Measurements from ENCODE around the gene EP400. TPM values are rescaled to one million over a fixed set of nuclear protein-coding genes. Genes with fewer than 3 reads are reported as not detected.
A peak's percentile ranks its signal among the peaks of the same experiment; 100 is the strongest.

EP400 gene
- total and polyA plus RNA-seq, 2 of the 13 experiments (the other 11 are each of a cell fraction or from before 2014, with no cell fraction given), result 4.9 to 5.0 TPM

DNA sequence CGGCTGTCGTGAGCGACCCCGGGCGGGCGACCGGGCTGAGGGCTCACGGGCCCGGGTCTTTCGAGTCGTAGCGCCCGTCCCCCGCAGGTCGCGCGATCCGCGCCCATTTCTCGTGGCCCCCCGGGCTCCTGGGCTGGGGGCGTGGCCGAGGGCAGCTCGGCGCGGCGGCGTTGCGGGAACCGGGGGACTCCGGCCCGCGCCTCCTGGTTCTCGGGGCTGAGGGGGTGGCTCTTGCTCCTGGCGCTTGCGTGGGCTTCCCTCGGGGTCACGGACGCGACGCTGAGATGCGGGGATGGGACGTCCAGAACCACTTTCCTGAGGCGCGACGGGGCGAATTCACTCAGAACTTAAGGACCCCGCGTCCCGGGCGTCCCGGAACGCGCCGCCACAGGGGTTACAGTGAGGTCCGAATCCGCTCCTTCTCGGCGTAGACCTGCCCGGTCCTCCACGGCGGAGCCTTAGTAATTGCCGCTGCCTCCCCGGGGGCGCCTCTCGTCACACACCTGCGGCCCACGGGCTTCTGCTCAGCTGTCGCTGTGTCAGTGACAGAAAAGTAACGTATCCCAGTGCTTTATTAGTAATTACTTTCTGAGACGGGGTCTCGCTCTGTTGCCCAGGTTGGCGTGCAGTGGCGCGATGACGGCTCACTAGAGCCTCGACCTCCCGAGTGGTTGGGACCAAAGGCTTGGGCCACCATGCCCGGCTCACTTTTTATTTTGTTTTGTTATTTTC, 606 bp downstream of the EP400 start (continued):
- TF ChIP-seq ZNF468 (CRISPR knock-in tag; IDR thresholded peaks at IDR 0.05), result no peak
- TF ChIP-seq, protein P1, sequence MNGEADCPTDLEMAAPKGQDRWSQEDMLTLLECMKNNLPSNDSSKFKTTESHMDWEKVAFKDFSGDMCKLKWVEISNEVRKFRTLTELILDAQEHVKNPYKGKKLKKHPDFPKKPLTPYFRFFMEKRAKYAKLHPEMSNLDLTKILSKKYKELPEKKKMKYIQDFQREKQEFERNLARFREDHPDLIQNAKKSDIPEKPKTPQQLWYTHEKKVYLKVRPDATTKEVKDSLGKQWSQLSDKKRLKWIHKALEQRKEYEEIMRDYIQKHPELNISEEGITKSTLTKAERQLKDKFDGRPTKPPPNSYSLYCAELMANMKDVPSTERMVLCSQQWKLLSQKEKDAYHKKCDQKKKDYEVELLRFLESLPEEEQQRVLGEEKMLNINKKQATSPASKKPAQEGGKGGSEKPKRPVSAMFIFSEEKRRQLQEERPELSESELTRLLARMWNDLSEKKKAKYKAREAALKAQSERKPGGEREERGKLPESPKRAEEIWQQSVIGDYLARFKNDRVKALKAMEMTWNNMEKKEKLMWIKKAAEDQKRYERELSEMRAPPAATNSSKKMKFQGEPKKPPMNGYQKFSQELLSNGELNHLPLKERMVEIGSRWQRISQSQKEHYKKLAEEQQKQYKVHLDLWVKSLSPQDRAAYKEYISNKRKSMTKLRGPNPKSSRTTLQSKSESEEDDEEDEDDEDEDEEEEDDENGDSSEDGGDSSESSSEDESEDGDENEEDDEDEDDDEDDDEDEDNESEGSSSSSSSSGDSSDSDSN (CRISPR knock-in tag; IDR thresholded peaks at IDR 0.05), result peak; percentile 41
- 0 out of 2 replicates have a peak, but pooled peaks have one; percentile 14 for TF ChIP-seq ZNF777 (CRISPR knock-in tag; IDR thresholded peaks at IDR 0.05)
- peak; percentile 76; the same call in 1 of the 2 replicates for TF ChIP-seq ZSCAN20 (CRISPR knock-in tag; IDR thresholded peaks at IDR 0.05; ENCODE audit: borderline replicate concordance)
- TF ChIP-seq, protein P2, sequence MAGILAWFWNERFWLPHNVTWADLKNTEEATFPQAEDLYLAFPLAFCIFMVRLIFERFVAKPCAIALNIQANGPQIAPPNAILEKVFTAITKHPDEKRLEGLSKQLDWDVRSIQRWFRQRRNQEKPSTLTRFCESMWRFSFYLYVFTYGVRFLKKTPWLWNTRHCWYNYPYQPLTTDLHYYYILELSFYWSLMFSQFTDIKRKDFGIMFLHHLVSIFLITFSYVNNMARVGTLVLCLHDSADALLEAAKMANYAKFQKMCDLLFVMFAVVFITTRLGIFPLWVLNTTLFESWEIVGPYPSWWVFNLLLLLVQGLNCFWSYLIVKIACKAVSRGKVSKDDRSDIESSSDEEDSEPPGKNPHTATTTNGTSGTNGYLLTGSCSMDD (CRISPR knock-in tag; IDR thresholded peaks at IDR 0.05), result no peak
- no peak for TF ChIP-seq SRSF4 (IDR thresholded peaks at IDR 0.05; ENCODE audit: low read depth, low read length, poor library complexity, severe bottlenecking)
- TF ChIP-seq ZNF296 (CRISPR knock-in tag; conservative IDR thresholded peaks at IDR 0.05), result peak; percentile 56; the same call in 1 of the 2 replicates
- TF ChIP-seq, protein P3, sequence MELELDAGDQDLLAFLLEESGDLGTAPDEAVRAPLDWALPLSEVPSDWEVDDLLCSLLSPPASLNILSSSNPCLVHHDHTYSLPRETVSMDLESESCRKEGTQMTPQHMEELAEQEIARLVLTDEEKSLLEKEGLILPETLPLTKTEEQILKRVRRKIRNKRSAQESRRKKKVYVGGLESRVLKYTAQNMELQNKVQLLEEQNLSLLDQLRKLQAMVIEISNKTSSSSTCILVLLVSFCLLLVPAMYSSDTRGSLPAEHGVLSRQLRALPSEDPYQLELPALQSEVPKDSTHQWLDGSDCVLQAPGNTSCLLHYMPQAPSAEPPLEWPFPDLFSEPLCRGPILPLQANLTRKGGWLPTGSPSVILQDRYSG (CRISPR knock-in tag; IDR thresholded peaks at IDR 0.05), result peak; percentile 70; the same call in 1 of the 2 replicates
- peak; percentile 47 for TF ChIP-seq YEATS4 (CRISPR knock-in tag; IDR thresholded peaks at IDR 0.05; ENCODE audit: borderline replicate concordance)
- no peak for TF ChIP-seq ZIK1 (CRISPR knock-in tag; IDR thresholded peaks at IDR 0.05; ENCODE audit: borderline replicate concordance, low read depth)
- TF ChIP-seq, protein P4, sequence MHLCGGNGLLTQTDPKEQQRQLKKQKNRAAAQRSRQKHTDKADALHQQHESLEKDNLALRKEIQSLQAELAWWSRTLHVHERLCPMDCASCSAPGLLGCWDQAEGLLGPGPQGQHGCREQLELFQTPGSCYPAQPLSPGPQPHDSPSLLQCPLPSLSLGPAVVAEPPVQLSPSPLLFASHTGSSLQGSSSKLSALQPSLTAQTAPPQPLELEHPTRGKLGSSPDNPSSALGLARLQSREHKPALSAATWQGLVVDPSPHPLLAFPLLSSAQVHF (CRISPR knock-in tag; IDR thresholded peaks at IDR 0.05), result peak; percentile 5; the same call in 1 of the 2 replicates
- TF ChIP-seq RAD21 (CRISPR knock-in tag; IDR thresholded peaks at IDR 0.05), result no peak
- no peak for TF ChIP-seq SMAD9 (CRISPR knock-in tag; IDR thresholded peaks at IDR 0.05)
- TF ChIP-seq, protein P5, sequence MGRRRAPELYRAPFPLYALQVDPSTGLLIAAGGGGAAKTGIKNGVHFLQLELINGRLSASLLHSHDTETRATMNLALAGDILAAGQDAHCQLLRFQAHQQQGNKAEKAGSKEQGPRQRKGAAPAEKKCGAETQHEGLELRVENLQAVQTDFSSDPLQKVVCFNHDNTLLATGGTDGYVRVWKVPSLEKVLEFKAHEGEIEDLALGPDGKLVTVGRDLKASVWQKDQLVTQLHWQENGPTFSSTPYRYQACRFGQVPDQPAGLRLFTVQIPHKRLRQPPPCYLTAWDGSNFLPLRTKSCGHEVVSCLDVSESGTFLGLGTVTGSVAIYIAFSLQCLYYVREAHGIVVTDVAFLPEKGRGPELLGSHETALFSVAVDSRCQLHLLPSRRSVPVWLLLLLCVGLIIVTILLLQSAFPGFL (CRISPR knock-in tag; IDR thresholded peaks at IDR 0.05), result 0 out of 2 replicates have a peak, but pooled peaks have one; percentile 3
- TF ChIP-seq, protein P6, sequence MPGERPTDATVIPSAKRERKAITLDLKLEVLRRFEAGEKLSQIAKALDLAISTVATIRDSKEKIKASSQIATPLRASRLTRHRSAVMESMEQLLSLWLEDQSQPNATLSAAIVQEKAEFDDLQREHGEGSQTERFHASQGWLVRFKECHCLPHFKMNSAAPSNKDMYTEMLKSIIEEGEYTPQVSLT (CRISPR knock-in tag; IDR thresholded peaks at IDR 0.05; ENCODE audit: borderline replicate concordance, low read depth), result no peak
- peak; percentile 74 for TF ChIP-seq RBM39 (IDR thresholded peaks at IDR 0.05; ENCODE audit: low read depth, low read length, poor library complexity, severe bottlenecking)
- 0 out of 2 replicates have a peak, but pooled peaks have one; percentile 1 for TF ChIP-seq ZNF841 (CRISPR knock-in tag; IDR thresholded peaks at IDR 0.05; ENCODE audit: borderline replicate concordance)
- no peak for TF ChIP-seq ZNF589 (CRISPR knock-in tag; conservative IDR thresholded peaks at IDR 0.05)
- TF ChIP-seq, protein P7, sequence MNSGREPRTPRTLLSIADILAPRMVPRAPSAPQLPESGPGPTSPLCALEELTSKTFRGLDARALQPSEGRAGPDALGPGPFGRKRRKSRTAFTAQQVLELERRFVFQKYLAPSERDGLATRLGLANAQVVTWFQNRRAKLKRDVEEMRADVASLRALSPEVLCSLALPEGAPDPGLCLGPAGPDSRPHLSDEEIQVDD (CRISPR knock-in tag; IDR thresholded peaks at IDR 0.05; ENCODE audit: borderline replicate concordance), result 0 out of 2 replicates have a peak, but pooled peaks have one; percentile 68
